T-cell (primary cell): ENCODE measurements around the gene CYTH1. TPM values are rescaled to one million over a fixed set of nuclear protein-coding genes. Genes with fewer than 3 reads are reported as not detected.

Experiments used
- ATAC-seq, 4 experiments: fragments of 200-7000 bp in 3 of 4; fragments of 150-1000 bp in 1 of 4; cut with Tn5 transposase; replicated peaks in 1 of 4; 1 replicate in 3 of 4; 2 replicates in 1 of 4; pipeline ENCODE4 v1.10.0; 2021; ENCODE audit warnings: moderate library complexity in 3 of 4, mild to moderate bottlenecking in 2 of 4, moderate number of reproducible peaks in 1 of 4
- CTCF ChIA-PET, 2 donors: fragments of 300-600 bp; sonication (Branson Sonifier 250); formaldehyde crosslinking; loops; one replicate each; lab custom pipeline; 2022; ENCODE audit warnings: antibody characterized with exemption in 2 of 2; lab: Charles Lee
- POLR2A ChIA-PET, 2 donors: fragments of 300-600 bp; sonication (Branson Sonifier 250); formaldehyde crosslinking; loops; one replicate each; lab custom pipeline; 2022; ENCODE audit warnings: antibody characterized with exemption in 2 of 2; lab: Charles Lee
- DNase-seq, 35 experiments: peaks; one replicate each; pipeline versions ENCODE4 v3.0.0 to v3.0.0-alpha.2; 2013 to 2023
- H3K27ac ChIP-seq: one replicate; pipeline ENCODE4 v1.5.1; 2013; ENCODE audit warnings: low read length
- H3K27me3 ChIP-seq, 2 experiments: replicated peaks in 1 of 2; 1 replicate in 1 of 2; 2 replicates in 1 of 2; pipeline versions ENCODE4 v1.6.1 to v1.7.0; 2013; ENCODE audit warnings: low read length in 1 of 2, mixed read lengths in 1 of 2; ENCODE audit not compliant: control insufficient read depth in 2 of 2, insufficient read depth in 2 of 2; ENCODE audit errors: extremely low read depth in 1 of 2
- H3K36me3 ChIP-seq, 2 donors: 1 replicate in 1 of 2; 2 replicates in 1 of 2; pipeline versions ENCODE4 v1.6.1 to v1.7.0; 2013; ENCODE audit warnings: low read length in 1 of 2; ENCODE audit not compliant: control insufficient read depth in 2 of 2, insufficient read depth in 1 of 2; ENCODE audit errors: extremely low read depth in 1 of 2
- H3K4me1 ChIP-seq, 2 experiments: 1 replicate in 1 of 2; 2 replicates in 1 of 2; pipeline versions ENCODE4 v1.6.1 to v1.7.0; 2013; ENCODE audit warnings: low read length in 2 of 2, mixed read lengths in 1 of 2; ENCODE audit not compliant: insufficient read depth in 2 of 2, control insufficient read depth in 1 of 2; ENCODE audit errors: extremely low read depth in 1 of 2
- H3K4me3 ChIP-seq, 2 donors: 1 replicate in 1 of 2; 2 replicates in 1 of 2; pipeline versions ENCODE4 v1.5.1 to v1.7.0; 2013; ENCODE audit warnings: mild to moderate bottlenecking in 2 of 2, low read length in 1 of 2, moderate library complexity in 1 of 2; ENCODE audit not compliant: control insufficient read depth in 1 of 2; ENCODE audit errors: extremely low read depth in 1 of 2
- H3K9me3 ChIP-seq: 2 replicates; pipeline ENCODE4 v1.7.0; 2013
- H3K27ac Mint-ChIP-seq, 2 donors: one replicate each; pipeline ENCODE4 v1.8.0; 2020 to 2021; ENCODE audit warnings: mild to moderate bottlenecking in 2 of 2, mixed read lengths in 2 of 2
- H3K27me3 Mint-ChIP-seq, 2 donors: one replicate each; pipeline ENCODE4 v1.8.0; 2021 to 2022; ENCODE audit warnings: mixed read lengths in 2 of 2
- H3K36me3 Mint-ChIP-seq: one replicate; pipeline ENCODE4 v1.8.0; 2021; ENCODE audit warnings: mixed read lengths
- H3K4me1 Mint-ChIP-seq, 3 donors: one replicate each; pipeline ENCODE4 v1.8.0; 2020 to 2022; ENCODE audit warnings: mixed read lengths in 3 of 3, mild to moderate bottlenecking in 1 of 3
- H3K4me3 Mint-ChIP-seq, 3 donors: one replicate each; pipeline ENCODE4 v1.8.0; 2020 to 2022; ENCODE audit warnings: mild to moderate bottlenecking in 3 of 3, mixed read lengths in 3 of 3, moderate library complexity in 3 of 3
- H3K9me3 Mint-ChIP-seq, 3 donors: one replicate each; pipeline ENCODE4 v1.8.0; 2020 to 2022; ENCODE audit warnings: mixed read lengths in 3 of 3
- WGBS: methylation state at CpG from one replicate; pipeline ENCODE4 v1.1.5; 2013; ENCODE audit warnings: missing lambda C conversion rate; ENCODE audit not compliant: insufficient coverage; 5-methylcytosine and 5-hydroxymethylcytosine counted together
- total RNA-seq, 35 experiments: library from RNA in 6 of 35; stranded (reverse) in 6 of 35; fragments of 120-200 nt in 1 of 35; gene quantifications; one replicate each; pipeline versions ENCODE4 v1.2.1 to v1.2.4 and lab custom pipeline; 2013 to 2026

CYTH1 gene
- total RNA-seq, 5 donors from 2014 or later (not counting 1 experiment from before 2014, with no cell fraction given), result 357 to 509 (median 372) TPM

DNA sequence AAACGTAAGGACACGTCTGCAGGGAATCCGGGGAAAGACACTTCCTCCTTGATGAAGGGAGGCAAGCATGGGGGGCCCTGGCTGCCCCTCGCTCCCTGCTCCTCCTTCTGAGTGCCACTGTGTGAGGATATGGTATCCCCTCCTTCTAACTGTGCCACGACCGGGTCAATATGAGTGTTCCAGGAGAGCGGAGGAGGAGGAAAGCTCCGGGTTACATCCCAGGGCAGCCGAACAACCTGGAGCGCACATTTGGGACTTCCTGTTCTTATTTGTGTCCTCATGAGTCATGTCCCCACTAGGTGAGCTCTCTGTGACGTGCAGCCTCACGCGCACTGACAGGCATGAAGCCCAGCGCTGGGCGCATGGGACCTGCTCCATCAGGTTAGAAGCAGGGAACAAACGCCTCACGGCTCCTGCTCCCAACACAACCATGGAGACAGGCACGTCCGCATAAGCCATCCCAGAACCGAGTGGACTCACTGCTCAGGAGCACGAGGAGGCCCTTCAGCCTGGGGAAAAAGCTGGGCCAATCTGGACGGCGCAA is 112.0 kb downstream of the CYTH1 start:
- H3K27me3 ChIP-seq, result no peaks in the 10 kb centered on the region
- no peak overlapping the region for H3K4me3 ChIP-seq
- ATAC-seq, result no peak
- H3K27ac ChIP-seq, result no peak overlapping the region
- POLR2A ChIA-PET, result no interaction called here
- peaks cover 35 to 36% of the 10 kb centered on the region in 2 donors for H3K36me3 ChIP-seq
- Mint-ChIP-seq H3K36me3 (peaks cover 33% of the 10 kb centered on the region), H3K9me3 (no peaks in the 10 kb centered on the region), H3K27ac (peak overlapping the region in 1 of 2 donors; percentile 41), H3K4me1 (peaks cover 34 to 43% (median 40%) of the 10 kb centered on the region in 3 donors), H3K4me3 (peak overlapping the region in 1 of 3 donors; percentile 47), H3K27me3 (no peaks in the 10 kb centered on the region)
- H3K9me3 ChIP-seq, result no peaks in the 10 kb centered on the region
- peaks cover 15 to 23% of the 10 kb centered on the region in 2 experiments for H3K4me1 ChIP-seq
- CTCF ChIA-PET, result no interaction called here
- WGBS, result 93% methylated on average over 19 of the region's 23 CpGs
- no peak for DNase-seq

DNA sequence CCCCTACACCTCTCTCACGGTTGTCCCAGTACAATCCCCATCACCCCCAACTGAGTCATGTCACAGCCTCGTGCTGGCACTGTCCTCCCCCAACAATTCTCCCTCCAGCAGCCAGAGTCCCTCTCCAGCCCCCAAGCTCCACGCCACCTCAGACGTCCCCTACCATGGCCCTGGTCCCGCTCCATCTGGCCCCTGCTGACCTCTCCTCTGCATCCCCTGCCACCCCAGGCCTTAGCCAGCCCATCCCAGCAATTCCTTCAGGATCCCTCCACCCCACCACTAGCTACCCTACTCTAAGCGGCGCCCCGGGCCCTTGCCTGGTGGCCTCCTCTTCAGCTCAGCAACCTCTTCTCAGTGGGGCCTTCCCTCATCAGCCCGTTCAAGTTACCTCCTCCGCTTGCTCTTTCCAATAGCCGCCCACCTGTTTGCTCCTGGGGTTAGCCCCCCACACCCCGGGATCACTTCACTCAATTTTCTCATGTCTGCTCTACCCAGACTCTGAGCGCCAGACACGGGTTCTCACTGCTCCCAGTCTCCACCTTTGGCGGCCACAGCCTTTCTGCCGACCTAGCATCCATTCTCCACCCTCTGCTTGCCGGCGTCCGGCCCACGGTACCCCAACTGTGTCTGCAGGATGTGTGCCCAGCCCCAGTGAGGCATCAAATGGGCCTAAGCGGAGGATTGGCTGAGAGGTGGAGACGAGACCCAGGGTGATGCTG is 112.7 kb downstream of the CYTH1 start:
- H3K36me3 Mint-ChIP-seq, result peaks cover 30% of the 10 kb centered on the region
- H3K27me3 Mint-ChIP-seq, result no peaks in the 10 kb centered on the region
- peak overlapping the region in 1 of 3 donors; percentile 47 for H3K4me3 Mint-ChIP-seq
- peaks cover 28 to 32% of the 10 kb centered on the region in 2 donors for H3K36me3 ChIP-seq
- ATAC-seq (no peak), DNase-seq (no peak)
- no peak overlapping the region for H3K4me3 ChIP-seq
- WGBS, result 88% methylated on average over 21 of the region's 22 CpGs
- ChIA-PET CTCF (interaction anchor here in 1 of 2 donors (0.6 kb wide), 1 partner anchor 1955 kb away, joined by 3 read pairs; no protein-coding TSS in a partner anchor), POLR2A (no interaction called here)
- H3K27ac Mint-ChIP-seq, result peak overlapping the region; percentile 41 to 46
- no peaks in the 10 kb centered on the region for H3K9me3 ChIP-seq
- peaks cover 39 to 46% (median 44%) of the 10 kb centered on the region in 3 donors for H3K4me1 Mint-ChIP-seq
- no peaks in the 10 kb centered on the region for H3K9me3 Mint-ChIP-seq
- peaks cover 15 to 26% of the 10 kb centered on the region in 2 experiments for H3K4me1 ChIP-seq
- H3K27ac ChIP-seq, result no peak overlapping the region
- H3K27me3 ChIP-seq, result no peaks in the 10 kb centered on the region

DNA sequence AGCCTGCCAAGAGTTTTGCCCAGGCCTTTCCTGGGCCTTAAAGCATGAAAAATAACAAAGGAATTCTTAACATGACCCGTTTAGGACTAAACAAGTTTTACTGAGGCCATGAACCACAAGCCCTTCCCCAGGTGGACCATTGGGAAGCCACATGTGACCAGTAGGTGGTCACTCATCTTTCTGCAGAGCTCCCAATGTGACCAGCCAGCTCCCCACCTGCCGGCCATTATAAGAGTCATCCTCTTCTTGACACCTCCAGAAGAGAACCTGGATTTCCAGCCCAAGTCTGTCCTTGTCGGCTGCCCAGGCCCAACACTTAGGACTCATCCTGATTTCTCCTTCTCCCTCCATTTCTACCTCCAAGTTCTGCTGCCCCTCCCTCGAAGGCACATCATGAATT is 113.2 kb downstream of the CYTH1 start:
- peak overlapping the region in 1 of 3 donors; percentile 47 for H3K4me3 Mint-ChIP-seq
- Histone ChIP-seq H3K4me3 (no peak overlapping the region), H3K36me3 (peaks cover 23 to 28% of the 10 kb centered on the region in 2 donors), H3K4me1 (peaks cover 15 to 26% of the 10 kb centered on the region in 2 experiments), H3K27me3 (no peaks in the 10 kb centered on the region), H3K27ac (no peak overlapping the region), H3K9me3 (no peaks in the 10 kb centered on the region)
- POLR2A ChIA-PET, result no interaction called here
- CTCF ChIA-PET, result interaction anchor here in 1 of 2 donors (0.6 kb wide), 1 partner anchor 1955 kb away, joined by 3 read pairs; no protein-coding TSS in a partner anchor
- no peaks in the 10 kb centered on the region for H3K27me3 Mint-ChIP-seq
- no peaks in the 10 kb centered on the region for H3K9me3 Mint-ChIP-seq
- WGBS, result 93% methylated on average over 4 of the region's 4 CpGs
- DNase-seq, result no peak
- ATAC-seq, result no peak
- H3K27ac Mint-ChIP-seq, result no peak overlapping the region
- peaks cover 29% of the 10 kb centered on the region for H3K36me3 Mint-ChIP-seq
- peaks cover 39 to 46% (median 44%) of the 10 kb centered on the region in 3 donors for H3K4me1 Mint-ChIP-seq

DNA sequence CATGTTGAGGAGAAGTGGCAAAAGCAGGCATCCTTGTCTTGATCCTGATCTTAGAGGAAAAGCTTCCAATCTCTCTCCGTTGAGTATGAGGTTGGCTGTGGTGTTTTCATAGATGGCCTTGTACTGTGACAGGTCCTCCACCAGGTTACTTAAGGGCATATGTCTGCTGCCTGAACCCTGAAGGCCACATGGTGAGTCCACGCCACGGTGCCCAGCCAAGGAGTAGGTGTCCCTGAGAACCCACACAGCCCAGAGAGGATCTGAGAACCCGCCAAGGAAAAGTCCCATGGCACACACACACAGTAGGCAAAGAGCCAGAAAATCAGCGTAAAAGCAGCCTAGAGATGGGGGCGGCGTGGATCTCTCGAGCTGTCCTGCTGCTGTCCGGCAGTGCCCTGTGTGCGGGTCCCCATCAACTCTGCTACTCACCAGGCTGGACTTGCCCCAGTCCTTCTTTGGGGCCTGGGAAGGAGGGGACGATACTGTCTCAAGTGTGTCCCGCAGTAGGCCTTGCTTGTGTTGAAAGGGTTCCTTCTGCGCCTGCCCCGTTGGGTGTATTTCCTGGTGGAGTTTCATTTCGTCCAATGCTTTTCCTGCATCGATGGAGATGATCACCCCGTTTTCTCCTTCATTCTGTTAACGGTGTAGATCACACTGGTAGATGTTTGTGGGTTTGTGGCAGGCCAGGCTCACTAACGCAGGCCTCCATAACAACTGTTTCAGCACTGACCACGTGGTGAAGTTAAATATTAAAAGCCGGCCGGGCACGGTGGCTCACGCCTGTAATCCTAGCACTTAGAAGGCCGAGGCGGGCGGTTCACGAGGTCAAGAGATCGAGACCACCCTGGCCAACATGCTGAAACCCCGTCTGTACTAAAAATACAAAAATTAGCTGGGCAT is 114.1 kb downstream of the CYTH1 start:
- 95% methylated on average over 12 of the region's 30 CpGs for WGBS
- Mint-ChIP-seq H3K27ac (peak overlapping the region; percentile 45 to 56), H3K36me3 (peaks cover 24% of the 10 kb centered on the region), H3K27me3 (no peaks in the 10 kb centered on the region), H3K4me1 (peaks cover 40 to 48% (median 41%) of the 10 kb centered on the region in 3 donors), H3K9me3 (no peaks in the 10 kb centered on the region), H3K4me3 (no peak overlapping the region)
- Histone ChIP-seq H3K36me3 (peaks cover 14 to 21% of the 10 kb centered on the region in 2 donors), H3K4me3 (no peak overlapping the region), H3K4me1 (peaks cover 15 to 26% of the 10 kb centered on the region in 2 experiments), H3K27me3 (no peaks in the 10 kb centered on the region), H3K27ac (no peak overlapping the region), H3K9me3 (no peaks in the 10 kb centered on the region)
- ChIA-PET CTCF (no interaction called here), POLR2A (no interaction called here)
- ATAC-seq (no peak), DNase-seq (no peak)

DNA sequence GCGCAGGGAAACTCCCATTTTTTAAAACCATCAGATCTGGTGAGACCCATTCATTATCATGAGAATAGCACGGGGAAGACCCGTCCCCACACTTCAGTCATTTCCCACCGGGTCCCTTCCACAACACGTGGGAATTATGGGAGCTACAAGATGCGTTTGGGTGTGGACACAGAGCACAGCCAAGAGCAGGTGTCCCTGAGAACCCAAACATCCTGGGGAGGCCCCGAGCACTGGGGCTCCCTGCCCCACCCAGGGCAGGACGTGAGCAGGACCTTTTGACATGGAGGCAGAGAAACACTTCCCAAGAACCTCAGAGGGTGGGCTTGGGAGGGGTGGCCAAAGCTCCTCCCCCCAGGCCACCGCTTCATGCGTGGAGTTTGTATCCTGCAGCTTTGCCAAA is 115.0 kb downstream of the CYTH1 start:
- Histone ChIP-seq H3K27ac (no peak overlapping the region), H3K4me1 (peaks cover 15 to 26% of the 10 kb centered on the region in 2 experiments), H3K27me3 (no peaks in the 10 kb centered on the region), H3K4me3 (no peak overlapping the region), H3K36me3 (peaks cover 10 to 18% of the 10 kb centered on the region in 2 donors), H3K9me3 (no peaks in the 10 kb centered on the region)
- 92% methylated on average over 4 of the region's 10 CpGs for WGBS
- Mint-ChIP-seq H3K27me3 (no peaks in the 10 kb centered on the region), H3K27ac (peak overlapping the region; percentile 90 to 92), H3K4me1 (peaks cover 38 to 48% (median 41%) of the 10 kb centered on the region in 3 donors), H3K9me3 (no peaks in the 10 kb centered on the region), H3K4me3 (peak overlapping the region in 1 of 3 donors; percentile 79), H3K36me3 (peaks cover 17% of the 10 kb centered on the region)
- DNase-seq, result no peak
- no peak for ATAC-seq
- ChIA-PET POLR2A (no interaction called here), CTCF (no interaction called here)
